Hematopoietic multipotent progenitor cell treated with erythropoietin and hydrocortisone succinate and interleukin-3 and kit ligand, for 4 days (in vitro differentiated cells): ENCODE results near the gene RACGAP1.
"Not testable (repeated sequence)": the region's sequence is repeated elsewhere in the genome, so short reads cannot be mapped to it uniquely, and the experiment has no call there.

Experiments used
- DNase-seq: peaks from one replicate; pipeline ENCODE4 v3.0.0-alpha.2; 2015

Gene RACGAP1

GRCh38 chr12:50055831-50056638 is 30.7 kb upstream of the RACGAP1 start:
- peak; percentile 77 for DNase-seq

- peak; percentile 90 for DNase-seq
Observed at GRCh38 chr12:50053583-50053982, 28.3 kb upstream of the RACGAP1 start.

- no peak for DNase-seq
Observed at GRCh38 chr12:50052964-50053363, 27.7 kb upstream of the RACGAP1 start.

GRCh38 chr12:50052544-50052943 is 27.2 kb upstream of the RACGAP1 start:
- no peak for DNase-seq

GRCh38 chr12:50051101-50051806 is 26.0 kb upstream of the RACGAP1 start:
- DNase-seq, result no peak

- DNase-seq, result peak; percentile 97
Observed at GRCh38 chr12:50050410-50051098, 25.3 kb upstream of the RACGAP1 start.

GRCh38 chr12:50050119-50050385 is 24.8 kb upstream of the RACGAP1 start:
- DNase-seq, result no peak

GRCh38 chr12:50049254-50050118 is 24.2 kb upstream of the RACGAP1 start:
- DNase-seq, result no peak

- peak; percentile 94 for DNase-seq
Observed at GRCh38 chr12:50047693-50048250, 22.5 kb upstream of the RACGAP1 start.

GRCh38 chr12:50043854-50044253 is 18.6 kb upstream of the RACGAP1 start:
- no peak for DNase-seq

GRCh38 chr12:50043308-50043707 is 18.0 kb upstream of the RACGAP1 start:
- no peak for DNase-seq

- DNase-seq, result no peak
Observed at GRCh38 chr12:50042693-50043092, 17.4 kb upstream of the RACGAP1 start.

- no peak for DNase-seq
Observed at GRCh38 chr12:50041962-50042361, 16.7 kb upstream of the RACGAP1 start.

- DNase-seq, result no peak
Observed at GRCh38 chr12:50041062-50041860, 16.0 kb upstream of the RACGAP1 start.

GRCh38 chr12:50040657-50041056 is 15.4 kb upstream of the RACGAP1 start:
- no peak for DNase-seq

- DNase-seq, result peak; percentile 94
Observed at GRCh38 chr12:50039151-50039835, 14.0 kb upstream of the RACGAP1 start.

- DNase-seq, result no peak
Observed at GRCh38 chr12:50038336-50038735, 13.0 kb upstream of the RACGAP1 start.

GRCh38 chr12:50032854-50033581 is 7.7 kb upstream of the RACGAP1 start:
- DNase-seq, result peak; percentile 87

GRCh38 chr12:50032515-50032853 is 7.2 kb upstream of the RACGAP1 start:
- DNase-seq, result no peak

- DNase-seq, result not testable (repeated sequence)
Observed at GRCh38 chr12:50030449-50030848, 5.2 kb upstream of the RACGAP1 start.

- no peak for DNase-seq
Observed at GRCh38 chr12:50026691-50027090, 1.4 kb upstream of the RACGAP1 start.
